Calu3 (cell line): ENCODE results near the gene CEACAM18. TPM values are rescaled to one million over a fixed set of nuclear protein-coding genes. Genes with fewer than 3 reads are reported as not detected.
"Not testable (repeated sequence)": the region's sequence is repeated elsewhere in the genome, so short reads cannot be mapped to it uniquely, and the experiment has no call there.

ENCODE experiments used
- BruUV-seq: library from RNA; stranded (reverse); fragments of 400-500 nt; replicated peaks from 2 replicates; lab custom pipeline; 2021; lab: Mats Ljungman, UMichigan
- CTCF ChIA-PET: fragments of 300-600 bp; sonication (Branson Sonifier 250); formaldehyde crosslinking; loops from one replicate; lab custom pipeline; 2022; ENCODE audit warnings: antibody characterized with exemption; lab: Charles Lee
- DNase-seq: peaks from one replicate; pipeline ENCODE4 v3.0.0; 2022
- H3K27ac Mint-ChIP-seq: one replicate; pipeline ENCODE4 v1.8.0; 2022; ENCODE audit warnings: mixed read lengths; ENCODE audit not compliant: unreplicated experiment
- H3K27me3 Mint-ChIP-seq: one replicate; pipeline ENCODE4 v1.8.0; 2022; ENCODE audit warnings: mixed read lengths; ENCODE audit not compliant: unreplicated experiment
- H3K36me3 Mint-ChIP-seq: one replicate; pipeline ENCODE4 v1.8.0; 2022; ENCODE audit warnings: mild to moderate bottlenecking, moderate library complexity, mixed read lengths; ENCODE audit not compliant: insufficient read depth, unreplicated experiment
- H3K4me1 Mint-ChIP-seq: one replicate; pipeline ENCODE4 v1.8.0; 2022; ENCODE audit warnings: mild to moderate bottlenecking, low read depth, mixed read lengths; ENCODE audit not compliant: unreplicated experiment
- H3K4me3 Mint-ChIP-seq: one replicate; pipeline ENCODE4 v1.8.0; 2022; ENCODE audit warnings: mild to moderate bottlenecking, low read depth, moderate library complexity, mixed read lengths; ENCODE audit not compliant: unreplicated experiment
- H3K9me3 Mint-ChIP-seq: one replicate; pipeline ENCODE4 v1.8.0; 2022; ENCODE audit warnings: low read depth, mixed read lengths; ENCODE audit not compliant: unreplicated experiment
- intact Hi-C: fragments of 100-400 bp; cut with micrococcal nuclease; formaldehyde crosslinking; loops from one replicate; pipeline ENCODE4 v1.10.0; 2022; ENCODE audit not compliant: unreplicated experiment
- total RNA-seq: library from RNA; stranded (reverse); gene quantifications from 2 replicates; pipeline ENCODE4 v1.2.3, GENCODE V29; 2022
- TF ChIP-seq, protein P1 (sequence below): fragments of 200-600 bp; IDR thresholded peaks from one replicate; pipeline ENCODE4 v1.8.0; 2022; ENCODE audit warnings: antibody characterized with exemption; ENCODE audit not compliant: unreplicated experiment

CEACAM18 gene
- total RNA-seq, 1 experiment from 2014 or later = not detected

GRCh38 chr19:51493776-51494175 lies 15.4 kb downstream of the CEACAM18 start:
- DNase-seq = no peak
- CTCF ChIA-PET = no interaction called here
- peaks cover 3% of the 10 kb centered on the region for H3K9me3 Mint-ChIP-seq
- no TSS peak for BruUV-seq
- H3K36me3 Mint-ChIP-seq = no peaks in the 10 kb centered on the region
- TF ChIP-seq, protein P1, sequence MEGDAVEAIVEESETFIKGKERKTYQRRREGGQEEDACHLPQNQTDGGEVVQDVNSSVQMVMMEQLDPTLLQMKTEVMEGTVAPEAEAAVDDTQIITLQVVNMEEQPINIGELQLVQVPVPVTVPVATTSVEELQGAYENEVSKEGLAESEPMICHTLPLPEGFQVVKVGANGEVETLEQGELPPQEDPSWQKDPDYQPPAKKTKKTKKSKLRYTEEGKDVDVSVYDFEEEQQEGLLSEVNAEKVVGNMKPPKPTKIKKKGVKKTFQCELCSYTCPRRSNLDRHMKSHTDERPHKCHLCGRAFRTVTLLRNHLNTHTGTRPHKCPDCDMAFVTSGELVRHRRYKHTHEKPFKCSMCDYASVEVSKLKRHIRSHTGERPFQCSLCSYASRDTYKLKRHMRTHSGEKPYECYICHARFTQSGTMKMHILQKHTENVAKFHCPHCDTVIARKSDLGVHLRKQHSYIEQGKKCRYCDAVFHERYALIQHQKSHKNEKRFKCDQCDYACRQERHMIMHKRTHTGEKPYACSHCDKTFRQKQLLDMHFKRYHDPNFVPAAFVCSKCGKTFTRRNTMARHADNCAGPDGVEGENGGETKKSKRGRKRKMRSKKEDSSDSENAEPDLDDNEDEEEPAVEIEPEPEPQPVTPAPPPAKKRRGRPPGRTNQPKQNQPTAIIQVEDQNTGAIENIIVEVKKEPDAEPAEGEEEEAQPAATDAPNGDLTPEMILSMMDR = no peak
- intact Hi-C loops = no loop called here
- no peak overlapping the region for H3K4me3 Mint-ChIP-seq
- no peaks in the 10 kb centered on the region for H3K4me1 Mint-ChIP-seq
- H3K27ac Mint-ChIP-seq = no peak overlapping the region
- peaks cover 44% of the 10 kb centered on the region for H3K27me3 Mint-ChIP-seq

GRCh38 chr19:51497666-51498065 lies 19.3 kb downstream of the CEACAM18 start:
- CTCF ChIA-PET = no interaction called here
- DNase-seq = no peak
- Mint-ChIP-seq H3K4me3 (no peak overlapping the region), H3K27me3 (peaks cover 43% of the 10 kb centered on the region), H3K27ac (no peak overlapping the region), H3K36me3 (no peaks in the 10 kb centered on the region), H3K9me3 (peaks cover 3% of the 10 kb centered on the region), H3K4me1 (no peaks in the 10 kb centered on the region)
- TF ChIP-seq, protein P1 = no peak
- intact Hi-C loops = no loop called here
- no TSS peak for BruUV-seq

- H3K27me3 Mint-ChIP-seq = peaks cover 47% of the 10 kb centered on the region
- DNase-seq, H3K9me3 Mint-ChIP-seq, CTCF ChIA-PET, BruUV-seq, H3K36me3 Mint-ChIP-seq, intact Hi-C loops, H3K4me1 Mint-ChIP-seq, H3K4me3 Mint-ChIP-seq, H3K27ac Mint-ChIP-seq: not testable (repeated sequence)
These were observed 22.6 kb downstream of the CEACAM18 start for GRCh38 chr19:51500931-51501330.

GRCh38 chr19:51501594-51502263 lies 23.4 kb downstream of the CEACAM18 start, which contains the start of gene SIGLEC12:
SIGLEC12 (minus strand) TSS chr19:51501800; CDS start chr19:51501733, 67 bp downstream.
- TF ChIP-seq, protein P1 = no peak
- DNase-seq = no peak
- Mint-ChIP-seq H3K4me1 (no peaks in the 10 kb centered on the region), H3K27ac (no peak within 1 kb of the TSS), H3K36me3 (no peaks in the 10 kb centered on the region), H3K27me3 (peaks cover 47% of the 10 kb centered on the region), H3K9me3 (peaks cover 3% of the 10 kb centered on the region), H3K4me3 (no peak within 1 kb of the TSS)
- intact Hi-C loops = no loop called here
- BruUV-seq = no TSS peak
- CTCF ChIA-PET = no interaction called here

GRCh38 chr19:51503286-51503817 lies 25.0 kb downstream of the CEACAM18 start:
- intact Hi-C loops = no loop called here
- CTCF ChIA-PET = no interaction called here

More at GRCh38 chr19:51503286-51503817, 25.0 kb downstream of the CEACAM18 start:
- BruUV-seq = no TSS peak
- Mint-ChIP-seq H3K36me3 (no peaks in the 10 kb centered on the region), H3K4me3 (no peak overlapping the region), H3K4me1 (no peaks in the 10 kb centered on the region), H3K27ac (no peak overlapping the region), H3K27me3 (peaks cover 39% of the 10 kb centered on the region), H3K9me3 (peaks cover 3% of the 10 kb centered on the region)
- no peak for DNase-seq
- TF ChIP-seq, protein P1 = no peak
